AG20443 (cell line): Measurements from ENCODE around the gene CRACR2A.

Experiments used
- DNase-seq: peaks from one replicate; pipeline ENCODE4 v3.0.0; 2012; ENCODE audit warnings: low spot score, mixed read lengths

CRACR2A gene

DNA sequence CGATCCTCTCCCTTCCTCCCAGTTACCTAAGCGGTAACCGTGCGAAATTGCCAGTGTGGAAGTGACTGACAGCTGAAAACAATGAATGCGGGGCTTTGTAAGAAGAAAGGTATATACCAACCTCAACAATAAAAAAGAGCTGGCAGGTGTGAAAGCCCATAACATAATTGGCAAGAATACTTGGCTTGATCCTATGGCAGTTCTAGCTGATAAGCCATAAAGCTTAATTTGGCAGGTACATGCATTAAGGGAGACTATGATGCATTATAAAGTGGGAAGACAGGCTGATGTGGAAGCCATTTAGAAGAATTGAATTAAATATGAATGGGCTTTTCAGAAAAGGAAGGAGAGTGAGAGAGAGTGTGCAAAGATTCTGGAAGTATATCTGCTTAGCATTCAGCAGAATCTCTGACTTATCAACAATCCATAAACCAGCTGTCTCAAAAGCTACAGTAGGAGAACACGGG is 71.3 kb downstream of the CRACR2A start:
- no peak for DNase-seq

- DNase-seq, result no peak
Observed at GRCh38 chr12:3680919-3681594, 71.9 kb downstream of the CRACR2A start.

- DNase-seq, result no peak
Observed at GRCh38 chr12:3679831-3680230, 73.1 kb downstream of the CRACR2A start.

DNA sequence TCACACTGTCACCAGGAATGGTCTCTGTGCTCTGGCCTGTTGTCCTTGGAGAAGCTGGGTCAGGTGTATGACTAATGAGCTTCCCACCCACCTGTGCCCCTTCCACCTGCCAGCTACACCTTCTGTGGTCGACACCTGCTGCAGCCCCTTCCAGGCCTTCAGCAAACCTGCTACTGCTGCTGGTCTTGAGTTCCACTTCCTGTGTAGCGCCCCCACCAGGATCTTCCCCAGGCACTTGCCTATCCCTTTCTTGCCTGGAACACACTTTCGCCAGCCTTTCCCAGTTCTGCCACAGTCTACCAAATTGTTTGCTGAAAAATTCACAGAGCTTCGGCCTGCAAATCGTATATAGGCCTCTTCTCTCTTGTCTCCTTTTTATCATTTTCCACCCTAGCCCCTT is 75.3 kb downstream of the CRACR2A start:
- DNase-seq, result no peak

DNA sequence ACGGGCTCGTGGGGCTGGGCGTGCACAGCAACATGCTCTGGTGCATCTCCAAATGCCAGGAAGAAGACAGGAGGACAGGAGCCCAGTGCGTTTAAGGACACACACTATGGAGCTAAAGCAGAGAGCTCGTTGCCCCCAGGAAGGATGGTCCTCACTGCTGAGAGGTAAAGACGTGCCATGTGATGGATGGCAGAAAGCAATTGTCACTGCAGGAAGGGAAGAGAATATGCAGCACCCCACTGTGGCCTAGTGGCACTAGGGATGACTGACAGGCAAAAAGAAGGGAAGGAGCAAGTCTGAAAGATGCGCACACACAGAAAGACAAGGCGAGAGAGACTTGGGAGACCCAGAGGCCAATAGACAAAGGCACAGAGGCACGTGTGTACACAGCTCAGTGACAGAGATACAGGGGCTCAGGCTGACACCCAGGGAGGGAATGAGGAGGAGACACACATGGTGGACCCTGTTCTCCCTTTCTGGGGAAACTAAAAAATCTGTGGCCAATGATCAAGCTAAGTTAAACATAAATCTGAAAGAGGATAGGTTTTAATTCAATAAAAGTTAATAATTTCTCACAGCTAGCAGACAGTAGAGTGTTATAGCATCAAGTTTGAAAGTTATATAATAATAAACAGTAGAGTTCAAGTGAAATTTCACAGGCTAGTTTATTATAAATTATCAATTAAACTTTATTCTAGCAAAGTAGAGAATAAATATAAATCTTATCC is 78.8 kb downstream of the CRACR2A start:
- no peak for DNase-seq

DNA sequence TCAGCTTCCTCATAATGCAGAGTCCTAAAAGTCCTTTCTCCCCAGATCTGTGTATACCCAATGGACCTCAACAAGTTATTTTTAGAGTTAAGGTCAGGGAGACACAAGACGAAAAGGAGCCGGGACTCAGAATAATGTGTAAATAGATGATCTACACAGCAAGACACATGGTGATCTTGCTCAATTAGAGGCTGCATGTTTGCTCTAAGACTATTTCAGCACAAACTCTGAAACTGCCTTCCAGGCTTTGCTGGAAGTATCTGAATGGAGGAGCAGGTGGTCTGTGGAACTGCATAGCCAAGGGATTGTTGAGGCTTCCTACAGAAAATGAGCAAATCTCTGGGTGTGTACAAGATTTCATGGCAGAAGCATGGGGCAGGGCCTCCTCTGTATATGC is 80.8 kb downstream of the CRACR2A start:
- no peak for DNase-seq

GRCh38 chr12:3671330-3672112 is 81.4 kb downstream of the CRACR2A start:
- DNase-seq, result no peak

- DNase-seq, result no peak
Observed at GRCh38 chr12:3670083-3670620, 82.8 kb downstream of the CRACR2A start.

GRCh38 chr12:3669594-3669993 is 83.3 kb downstream of the CRACR2A start:
- DNase-seq, result no peak

DNA sequence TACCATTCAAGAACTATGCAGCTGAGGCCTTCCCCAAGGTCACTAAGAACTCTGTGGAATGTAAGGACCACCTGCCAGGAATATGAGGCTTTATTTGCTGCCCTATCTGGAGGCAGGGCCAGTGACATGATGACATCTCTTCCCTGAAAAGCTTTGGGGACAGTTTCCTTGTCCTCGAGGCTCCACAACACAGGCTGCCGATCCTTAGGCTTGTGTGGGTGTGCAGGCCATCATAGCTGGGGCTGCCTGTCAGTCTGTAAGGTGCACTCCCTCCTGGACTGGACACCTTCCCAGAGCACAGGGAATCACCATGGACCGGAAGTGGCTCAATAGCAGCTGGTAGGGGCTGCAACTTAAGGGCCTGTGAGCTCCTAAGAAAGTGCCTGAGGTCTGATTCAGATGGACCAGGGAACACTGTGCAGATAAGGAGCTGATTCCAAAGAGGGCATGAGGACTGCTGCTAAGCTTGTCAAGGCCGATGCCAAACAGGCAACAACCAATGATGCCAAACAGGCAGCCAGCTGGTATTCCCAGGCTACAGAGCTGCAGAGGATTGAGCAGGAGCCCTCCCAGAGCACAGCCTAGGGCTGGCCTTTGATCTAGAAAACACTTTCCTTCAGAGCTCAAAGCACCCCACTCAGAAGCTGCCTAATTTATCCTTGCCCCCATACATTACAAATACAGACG is 84.3 kb downstream of the CRACR2A start:
- DNase-seq, result no peak

GRCh38 chr12:3667485-3667884 is 85.4 kb downstream of the CRACR2A start:
- DNase-seq, result no peak

DNA sequence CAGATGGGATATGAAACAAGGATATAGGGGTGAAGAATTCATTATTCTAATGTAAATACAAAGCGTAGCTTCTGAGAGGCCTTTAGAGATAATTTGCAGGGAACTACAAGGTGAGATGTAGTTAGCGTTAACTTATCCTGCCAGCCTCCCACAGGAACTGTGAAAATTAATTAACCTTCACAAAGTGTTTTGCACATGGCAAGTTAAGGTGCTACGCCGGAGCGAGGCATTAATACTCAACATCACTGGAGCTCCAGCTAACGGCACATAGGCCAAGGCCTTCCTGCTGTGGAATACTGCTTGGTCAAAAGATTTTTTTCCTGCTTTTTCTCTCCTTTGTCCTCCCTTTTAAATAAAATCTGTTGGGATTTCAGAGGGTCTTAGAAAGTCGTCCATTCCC is 86.5 kb downstream of the CRACR2A start:
- DNase-seq, result no peak

- no peak for DNase-seq
Observed at GRCh38 chr12:3662521-3662921, 90.4 kb downstream of the CRACR2A start.

DNA sequence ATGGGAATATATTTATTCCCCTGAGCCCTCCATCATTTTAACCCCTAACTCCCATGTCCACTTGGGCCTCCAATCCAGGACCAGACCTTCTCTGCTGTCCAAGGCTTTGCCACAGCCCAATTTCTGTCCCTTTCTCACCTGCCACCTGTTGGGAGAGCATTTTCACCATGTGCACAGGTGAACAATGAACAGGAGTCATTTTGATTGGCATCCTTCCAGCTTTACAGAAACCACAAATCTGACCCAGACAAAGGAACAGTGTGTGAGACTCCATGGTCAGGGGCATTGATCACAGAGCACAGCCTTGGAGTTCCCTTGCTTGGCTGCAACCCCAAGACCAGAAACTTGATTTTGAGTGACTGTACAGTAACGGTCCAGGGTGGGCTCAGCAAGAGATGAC is 91.9 kb downstream of the CRACR2A start:
- DNase-seq, result no peak

- DNase-seq, result peak; percentile 69
Observed at GRCh38 chr12:3658327-3659163, 94.4 kb downstream of the CRACR2A start.

DNA sequence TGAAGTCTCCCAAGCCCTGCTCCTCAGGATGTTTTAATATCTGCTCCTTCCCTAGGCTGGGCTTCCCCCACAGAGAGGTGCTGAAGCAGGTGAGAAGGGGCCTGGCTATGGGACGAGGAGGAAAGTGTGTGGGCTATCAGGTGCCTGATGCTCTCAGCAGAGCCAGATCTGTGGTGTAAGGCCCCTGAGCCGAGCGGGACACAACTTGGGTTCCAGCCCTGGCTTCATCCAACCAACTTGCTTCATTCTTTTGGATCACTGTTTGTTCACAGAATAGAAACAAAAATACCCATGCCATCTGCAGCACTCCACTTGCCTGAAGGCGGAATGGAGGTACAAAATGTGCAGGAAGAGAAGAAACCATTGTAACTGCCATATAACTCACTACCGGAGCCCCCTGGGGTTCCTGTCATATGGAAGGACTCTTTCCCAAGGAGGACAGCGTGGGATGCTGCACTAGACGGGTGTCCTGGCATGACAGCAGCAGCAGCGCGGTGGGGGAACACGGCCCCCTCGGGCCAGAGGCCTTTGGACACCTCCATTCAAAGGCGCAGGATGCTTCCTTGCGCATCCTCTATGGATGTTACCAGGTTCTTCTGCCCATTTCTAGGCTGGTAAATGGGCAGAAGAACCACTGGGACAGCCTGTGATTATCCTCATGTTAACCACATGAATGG is 95.8 kb downstream of the CRACR2A start:
- no peak for DNase-seq

GRCh38 chr12:3655328-3655900 is 97.5 kb downstream of the CRACR2A start:
- DNase-seq, result peak; percentile 38

GRCh38 chr12:3651585-3652424 is 101.1 kb downstream of the CRACR2A start:
- no peak for DNase-seq

DNA sequence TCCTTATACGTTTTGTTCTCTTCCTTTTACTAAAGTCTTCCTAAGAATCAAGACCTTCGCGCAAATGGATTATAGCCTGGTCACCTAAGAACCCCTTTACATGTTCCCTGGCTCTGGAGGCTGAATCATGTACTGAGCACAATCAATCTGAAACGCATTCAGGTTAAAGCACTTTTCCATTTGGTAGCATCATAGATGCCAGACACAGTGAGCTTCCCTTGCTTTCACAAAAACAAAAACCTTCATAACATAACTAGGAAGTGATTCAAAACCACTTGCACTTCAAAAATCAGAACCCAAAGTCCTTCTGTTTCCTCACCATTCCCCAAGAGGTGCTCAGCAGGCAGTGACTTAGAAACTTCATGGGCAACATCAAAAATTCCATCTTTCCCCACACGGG is 105.4 kb downstream of the CRACR2A start:
- no peak for DNase-seq
